GM21576 (cell line): Measurements from ENCODE around the gene BARHL2.

Source experiments
- ATAC-seq: cut with Tn5 transposase; IDR thresholded peaks from one replicate; pipeline ENCODE4 v1.9.1; 2021; ENCODE audit warnings: mild to moderate bottlenecking, moderate library complexity; ENCODE audit not compliant: unreplicated experiment

BARHL2 gene

DNA sequence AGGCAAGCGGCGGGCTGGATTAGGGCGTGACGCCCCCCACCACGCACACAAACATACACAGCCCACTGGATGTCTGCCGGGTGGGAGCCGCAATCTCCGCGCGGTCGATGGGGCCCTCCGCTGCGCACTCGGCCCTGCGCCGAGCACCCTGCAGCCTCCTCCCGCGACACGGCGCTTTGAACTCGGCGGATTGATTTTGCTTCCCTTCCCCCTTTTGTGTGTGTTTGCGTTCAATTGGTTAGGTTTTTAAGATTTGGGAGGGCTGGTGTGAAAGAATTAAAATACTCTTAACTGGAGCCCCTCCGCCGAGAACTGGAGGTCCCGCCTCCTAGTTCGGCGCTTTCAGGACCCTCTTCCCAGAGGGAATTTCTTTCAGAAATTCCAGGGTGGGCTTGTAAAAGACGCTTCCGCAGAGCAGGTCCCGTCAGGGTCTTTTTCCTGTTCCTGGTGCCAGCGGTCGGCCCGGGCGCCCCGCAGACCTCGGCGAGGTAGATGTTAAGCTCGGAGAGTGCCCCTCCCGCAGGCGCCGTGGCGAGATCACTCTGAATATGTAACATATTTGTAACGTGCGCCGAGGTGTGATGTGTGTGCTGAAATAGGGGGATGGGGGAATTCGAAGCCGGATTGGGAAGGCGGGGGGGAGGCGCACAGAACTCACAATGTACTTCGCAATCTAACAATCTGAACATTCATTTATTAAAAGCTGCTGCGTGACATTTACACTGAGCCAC lies 8.0 kb upstream of the BARHL2 start:
- ATAC-seq, result no peak

DNA sequence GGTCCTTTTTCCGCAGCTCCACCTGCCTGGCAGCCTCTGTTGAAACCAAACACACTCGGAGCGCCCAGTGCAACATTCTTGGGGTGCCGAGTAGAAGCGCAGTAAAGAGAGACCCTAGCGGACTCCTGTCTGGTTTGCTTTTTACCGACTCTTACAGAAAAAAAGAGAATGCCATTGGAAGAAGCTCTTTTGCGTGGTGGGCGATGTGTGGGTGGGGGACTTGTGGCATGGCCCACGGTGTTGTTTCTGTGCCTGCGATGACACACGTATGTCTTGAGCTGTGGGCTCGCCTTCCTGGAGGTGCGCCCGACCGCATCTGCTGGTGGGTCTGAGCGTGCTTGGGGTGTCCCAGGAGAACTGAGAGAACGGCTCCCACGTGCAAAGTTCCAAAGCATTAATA lies 7.3 kb upstream of the BARHL2 start:
- no peak for ATAC-seq

GRCh38 chr1:90723590-90724108 lies 6.5 kb upstream of the BARHL2 start:
- no peak for ATAC-seq

- no peak for ATAC-seq
These were observed 5.9 kb upstream of the BARHL2 start for GRCh38 chr1:90722874-90723589.

DNA sequence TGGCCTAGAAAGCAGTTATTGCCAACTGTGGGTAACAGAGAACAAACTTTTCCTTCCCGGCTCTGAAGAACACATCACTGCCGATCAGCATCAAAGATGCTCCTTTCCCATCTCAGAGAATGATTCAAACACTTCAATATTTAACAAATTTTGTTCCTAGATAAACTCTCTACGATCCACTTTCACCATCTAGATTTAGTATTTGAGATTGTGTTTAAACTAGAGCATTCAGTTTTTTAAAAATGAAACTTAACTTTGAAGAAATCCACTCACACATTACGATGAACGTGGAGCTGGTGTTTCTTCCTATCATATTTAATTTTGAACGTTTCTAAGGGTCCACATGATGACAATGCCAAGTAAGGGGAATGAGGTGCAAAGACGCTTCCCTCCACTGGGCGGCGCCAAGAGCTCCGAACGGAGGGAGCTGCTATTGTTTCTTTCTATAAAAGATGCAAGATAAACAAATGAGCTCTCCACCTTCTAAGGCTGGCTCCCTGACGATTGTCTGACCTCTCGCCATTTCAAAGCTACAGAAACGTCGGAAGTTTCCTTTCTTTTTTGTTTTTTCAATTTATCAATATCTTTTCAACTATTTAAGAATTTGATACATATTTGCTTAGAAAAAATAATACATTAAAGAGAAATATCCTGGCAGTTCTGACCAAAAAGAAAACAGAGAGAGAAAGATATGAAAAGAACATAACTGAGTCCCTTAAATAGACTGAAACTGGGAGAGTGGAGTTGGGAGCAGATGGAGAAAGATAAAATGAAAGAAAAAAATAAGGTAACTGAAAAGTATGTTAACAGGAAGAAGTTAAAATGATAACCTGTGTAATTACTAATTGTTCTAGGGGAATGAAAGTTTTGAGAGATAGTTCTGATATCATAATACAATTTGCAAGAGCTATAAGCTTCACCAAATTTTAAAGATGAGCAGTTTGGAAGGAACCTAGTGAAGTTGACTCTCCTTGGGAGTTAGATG lies 4.4 kb upstream of the BARHL2 start:
- ATAC-seq, result peak; percentile 65

GRCh38 chr1:90720145-90720636 lies 3.1 kb upstream of the BARHL2 start:
- ATAC-seq, result no peak

DNA sequence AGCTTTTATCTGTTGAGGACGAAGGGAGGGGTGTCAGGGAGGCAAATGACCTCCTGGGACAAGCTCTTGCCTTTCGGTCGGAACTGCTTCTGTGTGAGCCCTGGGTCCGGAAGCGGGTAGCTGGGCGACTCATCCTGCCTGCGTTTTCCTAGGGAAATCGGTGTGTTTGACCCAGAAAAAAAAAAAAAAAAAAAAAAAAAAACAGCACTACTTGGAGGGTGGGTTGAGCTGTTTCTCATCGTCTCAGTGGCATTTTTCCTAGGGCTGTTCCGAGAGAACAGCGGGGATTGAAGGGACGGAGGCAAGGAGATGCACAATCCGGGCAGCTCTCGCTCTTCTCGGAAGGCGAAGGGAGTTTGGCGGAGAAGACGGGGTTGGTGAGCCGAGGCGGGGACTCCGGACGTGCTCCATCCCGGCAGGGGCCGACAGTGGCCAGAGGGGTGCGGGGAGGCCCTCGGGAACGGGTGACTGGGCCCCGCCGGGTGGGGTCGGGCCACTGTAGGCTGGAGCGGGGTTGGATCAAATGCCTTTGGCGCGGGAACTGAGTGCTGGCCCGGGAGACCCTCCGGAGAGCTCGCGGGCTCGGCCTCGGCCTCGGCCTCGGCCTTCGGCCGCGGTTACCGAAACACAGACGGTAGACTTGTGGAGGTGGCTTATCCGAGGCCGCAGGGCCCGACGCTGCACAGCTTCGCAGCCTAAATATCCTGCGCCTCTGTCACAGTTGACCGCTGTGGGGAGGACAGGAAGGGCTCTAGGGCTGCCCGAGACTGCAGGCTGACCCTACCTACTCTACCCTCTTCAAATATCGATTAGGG lies 2.4 kb upstream of the BARHL2 start:
- ATAC-seq, result no peak

DNA sequence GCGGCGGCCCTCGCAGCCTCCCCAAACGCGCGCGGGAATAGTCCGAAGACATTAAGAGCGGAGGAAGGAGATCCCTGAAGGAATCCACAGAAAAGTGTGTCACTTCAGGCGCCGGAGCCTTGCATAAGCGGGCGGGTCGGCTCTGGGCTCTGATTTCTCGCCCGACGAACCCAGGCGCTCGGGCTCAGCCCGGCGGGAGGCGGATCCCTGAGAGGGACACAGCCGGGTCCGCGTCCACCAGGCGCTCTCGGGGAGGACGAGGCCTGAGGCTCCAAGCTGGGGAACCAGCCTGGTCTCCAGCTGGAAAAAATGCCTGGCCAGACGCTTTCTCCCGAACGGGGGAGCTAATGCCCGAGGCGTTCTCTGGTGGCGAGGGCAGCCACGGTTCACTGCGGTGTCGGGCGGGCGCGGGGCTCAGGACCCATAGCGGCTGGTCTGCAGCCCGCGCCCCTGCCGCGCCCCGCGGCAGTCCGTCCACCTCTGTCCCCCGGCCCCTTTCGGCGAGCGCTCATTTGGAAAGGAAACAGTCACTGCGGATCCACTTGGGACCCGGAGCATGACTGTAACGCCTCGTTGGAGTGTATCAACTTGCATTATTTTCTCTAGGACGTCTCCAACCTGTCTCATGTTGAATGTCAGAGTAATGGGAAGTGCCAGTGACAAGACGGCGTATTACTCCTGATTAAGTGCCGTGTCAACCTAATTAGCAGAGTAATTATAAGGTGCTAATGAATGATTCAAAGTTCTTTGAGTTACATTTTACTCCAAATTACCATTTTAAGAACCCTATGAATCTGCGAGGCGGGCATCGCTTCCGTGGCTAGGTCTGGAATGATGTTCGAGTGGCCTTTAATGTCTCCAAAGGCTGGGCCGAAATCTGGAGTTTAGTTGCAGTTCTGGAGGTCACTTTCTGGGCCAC lies 1.6 kb upstream of the BARHL2 start:
- ATAC-seq, result no peak

- ATAC-seq, result no peak
These were observed 736 bp upstream of the BARHL2 start for GRCh38 chr1:90717665-90718410.

GRCh38 chr1:90717356-90717664 lies 208 bp upstream of the BARHL2 start:
- no peak for ATAC-seq

- ATAC-seq, result no peak
These were observed 905 bp downstream of the BARHL2 start for GRCh38 chr1:90716243-90716551.

DNA sequence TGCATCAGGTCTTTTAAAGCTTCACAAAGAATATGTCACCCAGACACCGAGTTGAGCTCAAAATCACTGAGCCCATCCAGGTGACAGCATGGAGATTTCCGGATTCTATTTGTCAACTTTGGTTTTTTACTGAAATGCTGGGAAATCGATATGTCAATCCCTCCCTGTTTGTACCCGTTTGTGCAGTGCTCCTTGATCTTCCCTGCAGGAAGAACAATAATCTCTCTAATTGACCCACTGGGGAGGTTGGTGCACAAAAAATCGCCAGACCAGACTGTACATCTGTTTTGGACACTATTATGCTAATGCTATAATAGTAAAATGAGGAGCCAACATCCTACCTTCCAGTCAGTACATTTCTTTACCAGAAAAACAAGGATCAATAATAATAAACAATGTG lies 1.8 kb downstream of the BARHL2 start:
- ATAC-seq, result no peak

- no peak for ATAC-seq
These were observed 2.6 kb downstream of the BARHL2 start for GRCh38 chr1:90714521-90714951.

DNA sequence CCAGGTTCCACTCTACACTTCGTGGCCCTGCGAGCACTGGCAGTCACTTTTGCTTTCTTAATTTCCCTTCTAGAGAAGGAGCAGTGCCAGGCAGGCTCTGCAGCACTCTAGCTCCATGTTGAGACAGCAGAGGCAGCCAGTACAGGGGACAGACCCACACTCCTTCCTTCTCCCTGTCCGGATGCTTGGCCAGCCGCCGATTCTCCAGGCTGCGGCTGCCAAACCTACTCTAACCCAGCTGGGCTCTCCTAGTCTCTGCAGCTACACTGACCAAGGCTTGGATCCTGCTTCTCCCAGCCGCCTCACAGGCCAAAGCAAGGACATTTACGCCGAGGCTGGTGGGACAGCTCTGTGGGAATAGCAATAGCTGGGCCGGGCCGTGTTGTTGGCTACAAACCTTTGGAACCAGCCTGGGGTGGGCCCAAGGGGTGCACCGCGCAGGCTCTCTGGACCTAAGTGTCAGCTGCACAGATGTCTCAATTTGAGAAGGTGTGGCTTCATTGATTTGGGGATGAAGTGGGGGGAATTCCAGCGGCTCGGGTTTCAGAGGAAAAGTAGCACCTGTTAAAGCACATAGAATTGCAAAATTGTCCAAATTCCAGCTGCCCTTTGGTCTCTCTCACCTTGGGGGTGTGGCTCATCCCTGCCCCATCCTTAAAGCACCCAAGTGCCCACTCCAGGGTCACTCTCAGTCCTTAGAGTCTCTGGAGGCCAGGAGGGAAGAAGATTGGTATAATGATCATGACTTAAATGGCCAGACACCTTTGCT lies 3.2 kb downstream of the BARHL2 start:
- ATAC-seq, result no peak

- no peak for ATAC-seq
These were observed 4.0 kb downstream of the BARHL2 start for GRCh38 chr1:90712915-90713730.

GRCh38 chr1:90712153-90712856 lies 4.8 kb downstream of the BARHL2 start:
- no peak for ATAC-seq
